Naive thymus-derived CD8-positive, alpha-beta T cell (primary cell): ENCODE measurements around the gene RFLNA. TPM values are rescaled to one million over a fixed set of nuclear protein-coding genes. Genes with fewer than 3 reads are reported as not detected.
"Not testable (repeated sequence)": the region's sequence is repeated elsewhere in the genome, so short reads cannot be mapped to it uniquely, and the experiment has no call there.

Source experiments
- ATAC-seq, 2 donors: fragments of 150-1000 bp; cut with Tn5 transposase in 1 of 2; sonication (Bioruptor Pico), chemical (Tn5 transposase) in 1 of 2; 1 replicate in 1 of 2; 2 replicates in 1 of 2; pipeline ENCODE4 v1.10.0; 2021; ENCODE audit warnings: mild to moderate bottlenecking in 2 of 2, moderate library complexity in 2 of 2
- POLR2A ChIA-PET: fragments of 350-600 bp; sonication (Branson Sonifier 250); formaldehyde crosslinking; loops from one replicate; lab custom pipeline; 2021; ENCODE audit warnings: antibody characterized with exemption; lab: Charles Lee
- DNase-seq, 10 donors: peaks; one replicate each; pipeline versions ENCODE4 v3.0.0 to v3.0.0-alpha.2; 2020 to 2022
- H3K27ac Mint-ChIP-seq, 10 donors: one replicate each; pipeline ENCODE4 v1.8.0; 2020 to 2022; ENCODE audit warnings: mild to moderate bottlenecking in 10 of 10, mixed read lengths in 10 of 10, moderate library complexity in 4 of 10, inconsistent platforms in 1 of 10
- H3K27me3 Mint-ChIP-seq, 5 donors: one replicate each; pipeline ENCODE4 v1.8.0; 2021 to 2022; ENCODE audit warnings: mixed read lengths in 5 of 5
- H3K36me3 Mint-ChIP-seq, 3 donors: one replicate each; pipeline ENCODE4 v1.8.0; 2020 to 2022; ENCODE audit warnings: mixed read lengths in 3 of 3, mild to moderate bottlenecking in 2 of 3, inconsistent platforms in 1 of 3
- H3K4me1 Mint-ChIP-seq, 4 donors: one replicate each; pipeline ENCODE4 v1.8.0; 2021 to 2022; ENCODE audit warnings: mixed read lengths in 4 of 4
- H3K4me3 Mint-ChIP-seq, 10 donors: one replicate each; pipeline ENCODE4 v1.8.0; 2020 to 2022; ENCODE audit warnings: mild to moderate bottlenecking in 10 of 10, mixed read lengths in 10 of 10, moderate library complexity in 6 of 10, inconsistent platforms in 1 of 10
- H3K9me3 Mint-ChIP-seq, 9 donors: one replicate each; pipeline ENCODE4 v1.8.0; 2020 to 2022; ENCODE audit warnings: mixed read lengths in 9 of 9, mild to moderate bottlenecking in 3 of 9, inconsistent platforms in 1 of 9, moderate library complexity in 1 of 9
- polyA plus RNA-seq, 3 donors: library from polyadenylated mRNA; unstranded; fragments of 300-500 nt; fragmentation: Illumina TruSeq; gene quantifications; one replicate each; pipeline ENCODE4 v1.2.3, GENCODE V29; 2021
- total RNA-seq, 8 experiments: library from RNA in 2 of 8; stranded (reverse) in 2 of 8; gene quantifications; one replicate each; pipeline ENCODE4 v1.2.3 and lab custom pipeline; 2021 to 2026

RFLNA gene
- total and polyA plus RNA-seq, 5 experiments from 2014 or later: not detected

DNA sequence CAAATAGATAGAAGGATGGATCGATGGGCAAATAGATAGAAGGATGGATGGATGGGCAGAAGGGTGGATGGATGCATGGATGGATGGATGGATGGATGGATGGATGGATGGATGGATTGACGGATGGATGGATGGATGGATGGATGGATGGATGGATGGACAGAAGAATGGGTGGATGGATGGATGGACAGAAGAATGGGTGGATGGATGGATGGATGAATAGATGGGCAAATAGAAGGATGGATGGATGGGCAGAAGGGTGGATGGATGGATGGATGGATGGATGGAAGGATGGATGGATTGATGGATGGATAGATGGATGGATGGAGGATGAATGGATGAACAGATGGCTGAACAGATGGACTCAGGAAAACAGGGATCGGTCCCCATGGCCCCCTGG, 5.8 kb downstream of the RFLNA start:
- H3K36me3 Mint-ChIP-seq, H3K9me3 Mint-ChIP-seq, H3K27ac Mint-ChIP-seq, ATAC-seq, POLR2A ChIA-PET, H3K4me3 Mint-ChIP-seq, DNase-seq: not testable (repeated sequence)
- Mint-ChIP-seq H3K27me3 (peaks cover 10 to 46% (median 22%) of the 10 kb centered on the region in 5 donors), H3K4me1 (peaks cover 0 to 11% (median 4%) of the 10 kb centered on the region in 4 donors)

DNA sequence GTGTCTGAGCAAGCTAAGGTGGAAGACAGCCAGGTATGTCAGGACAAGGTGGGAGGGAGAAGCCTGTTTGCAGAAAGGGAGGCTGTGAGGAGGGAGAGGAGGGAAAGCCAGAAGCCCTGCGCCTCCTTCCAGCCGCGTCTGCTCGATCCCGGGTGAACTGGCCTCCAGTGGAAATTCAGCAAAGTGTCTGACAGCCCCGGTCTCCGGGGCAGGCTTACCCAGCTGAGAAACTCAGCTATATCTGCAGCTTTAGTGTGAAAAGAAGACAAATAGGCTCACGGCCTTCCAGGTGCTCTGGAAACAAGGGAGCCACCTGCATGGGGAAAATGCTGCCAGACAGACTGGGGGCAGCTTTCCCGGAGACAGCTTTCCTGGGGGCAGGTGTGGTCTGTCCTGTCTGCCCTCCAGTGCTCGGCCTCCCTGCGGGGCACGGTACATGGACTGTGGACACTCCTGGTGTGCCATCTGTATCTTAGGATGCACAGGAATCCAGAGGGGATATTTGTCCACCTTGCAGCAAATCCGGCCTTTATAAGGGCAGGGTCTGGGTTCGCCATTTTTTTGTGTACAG, 6.3 kb downstream of the RFLNA start:
- no peaks in the 10 kb centered on the region for H3K9me3 Mint-ChIP-seq
- no peak overlapping the region for H3K27ac Mint-ChIP-seq
- H3K4me3 Mint-ChIP-seq: no peak overlapping the region
- no peaks in the 10 kb centered on the region for H3K36me3 Mint-ChIP-seq
- no peak for ATAC-seq
- DNase-seq: no peak
- POLR2A ChIA-PET: no interaction called here
- peaks cover 0 to 6% (median 3%) of the 10 kb centered on the region in 4 donors for H3K4me1 Mint-ChIP-seq
- peaks cover 10 to 41% (median 19%) of the 10 kb centered on the region in 5 donors for H3K27me3 Mint-ChIP-seq

DNA sequence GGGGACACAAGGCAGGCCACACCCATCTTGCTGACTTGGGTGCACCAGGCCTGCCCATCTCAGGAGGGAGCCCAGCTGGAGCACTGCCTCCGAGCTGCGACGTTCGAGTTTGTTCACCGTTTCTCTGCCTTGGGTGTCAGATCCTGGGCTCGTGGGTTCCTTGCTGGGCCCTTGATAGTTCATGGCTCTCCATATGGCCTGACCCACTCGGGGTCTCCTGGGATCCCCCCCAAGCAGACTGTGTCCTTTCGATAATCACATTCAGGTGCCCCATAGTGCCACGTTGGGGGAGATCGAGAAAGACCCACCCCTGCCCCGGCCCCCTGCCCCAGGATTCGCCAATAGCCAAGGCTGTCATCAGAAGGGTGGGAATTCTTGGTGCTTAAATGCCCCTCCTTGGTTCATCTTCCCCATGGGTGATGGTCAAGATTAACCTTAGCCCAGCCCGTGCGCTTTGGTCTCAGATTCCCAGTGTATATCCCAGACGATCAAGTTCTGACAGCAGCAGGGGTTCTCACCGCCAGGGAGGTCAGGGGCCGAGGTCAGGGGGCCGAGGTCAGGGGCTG, 7.4 kb downstream of the RFLNA start:
- Mint-ChIP-seq H3K9me3 (no peaks in the 10 kb centered on the region), H3K4me1 (no peaks in the 10 kb centered on the region)

DNA sequence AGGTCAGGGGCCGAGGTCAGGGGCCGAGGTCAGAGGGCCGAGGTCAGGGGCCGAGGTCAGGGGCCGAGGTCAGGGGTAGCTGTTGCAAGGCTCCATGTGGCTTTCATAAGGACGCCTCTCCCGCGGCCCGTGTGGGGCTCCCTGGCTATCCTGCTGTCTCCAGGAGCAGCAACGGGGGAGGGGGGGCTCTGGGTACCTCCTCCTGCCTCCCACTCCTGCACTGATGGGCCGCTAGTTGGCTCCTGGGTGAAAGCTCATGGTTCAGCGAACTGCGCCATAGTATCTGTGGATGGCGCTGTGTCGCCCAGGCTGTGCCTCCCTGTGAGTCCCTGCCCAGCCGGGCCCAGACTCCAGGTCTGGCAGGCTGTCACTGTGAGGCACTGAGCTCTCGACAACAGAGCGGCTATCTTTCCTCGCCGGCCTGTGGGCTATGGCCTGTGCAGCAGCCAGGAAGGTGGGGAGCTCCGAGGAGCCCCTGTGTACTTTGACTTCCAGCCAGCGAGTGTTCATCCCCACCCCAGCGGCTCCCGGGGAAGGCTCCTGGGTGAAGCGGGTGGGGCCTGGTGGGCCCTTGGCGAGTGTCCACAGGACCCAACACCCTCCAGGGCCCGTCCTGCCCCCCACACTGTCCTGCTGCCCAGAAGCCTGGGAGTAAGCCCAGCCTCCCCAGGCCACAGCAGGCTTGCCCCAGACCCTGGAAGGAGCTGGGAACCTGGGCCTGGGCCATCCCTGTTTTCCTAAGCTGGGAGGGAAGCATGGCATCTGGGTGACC, 8.1 kb downstream of the RFLNA start:
- POLR2A ChIA-PET: no interaction called here
- no peak overlapping the region for H3K27ac Mint-ChIP-seq
- DNase-seq (no peak), ATAC-seq (no peak)
- peaks cover 7 to 24% (median 14%) of the 10 kb centered on the region in 5 donors for H3K27me3 Mint-ChIP-seq
- no peak overlapping the region for H3K4me3 Mint-ChIP-seq
- H3K4me1 Mint-ChIP-seq: no peaks in the 10 kb centered on the region
- no peaks in the 10 kb centered on the region for H3K36me3 Mint-ChIP-seq
- H3K9me3 Mint-ChIP-seq: no peaks in the 10 kb centered on the region

More for the DNA sequence above, 7.4 kb downstream of the RFLNA start:
- ATAC-seq: no peak
- Mint-ChIP-seq H3K27ac (no peak overlapping the region), H3K36me3 (no peaks in the 10 kb centered on the region), H3K27me3 (peaks cover 7 to 29% (median 16%) of the 10 kb centered on the region in 5 donors), H3K4me3 (no peak overlapping the region)
- POLR2A ChIA-PET: no interaction called here
- no peak for DNase-seq

DNA sequence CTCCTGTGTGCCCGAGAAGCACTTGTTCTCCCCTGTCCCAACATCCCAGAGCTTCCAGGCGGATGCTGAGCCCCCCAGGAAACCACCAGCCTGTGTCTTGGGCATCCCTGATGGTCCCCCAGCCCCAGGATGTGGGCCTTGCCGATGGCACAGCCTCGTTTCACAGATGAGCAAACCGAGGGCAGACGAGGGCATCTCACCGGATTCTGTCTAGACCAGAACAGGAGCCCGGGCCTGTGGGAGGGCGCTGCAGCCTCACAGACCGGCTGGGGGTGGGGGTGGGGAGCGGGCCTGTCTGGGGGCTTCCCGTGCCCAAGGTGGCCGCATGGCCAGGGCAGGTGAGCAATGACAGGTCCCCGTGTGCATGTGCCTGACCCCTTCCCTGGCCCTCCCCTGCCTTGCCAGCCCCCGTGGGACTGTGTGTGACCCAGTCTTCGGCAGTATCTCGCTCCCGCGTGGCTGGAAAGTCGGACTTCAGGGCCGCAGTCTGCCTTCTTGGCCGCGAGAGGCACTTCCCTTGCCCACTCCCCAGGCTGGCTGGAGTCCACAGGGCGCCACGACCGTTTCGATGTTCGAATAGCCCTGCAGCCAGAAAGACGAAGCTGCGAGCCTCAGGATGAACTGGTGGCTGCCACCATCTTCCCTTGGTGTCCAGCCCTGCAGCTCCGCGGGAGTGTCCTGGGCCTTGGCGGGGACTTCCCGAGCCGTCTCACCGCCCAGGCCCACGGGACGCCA, 8.9 kb downstream of the RFLNA start:
- ATAC-seq (no peak), DNase-seq (no peak)
- Mint-ChIP-seq H3K27ac (no peak overlapping the region), H3K36me3 (no peaks in the 10 kb centered on the region), H3K4me3 (no peak overlapping the region), H3K9me3 (no peaks in the 10 kb centered on the region), H3K27me3 (peaks cover 5 to 17% (median 10%) of the 10 kb centered on the region in 5 donors), H3K4me1 (no peaks in the 10 kb centered on the region)
- POLR2A ChIA-PET: no interaction called here

DNA sequence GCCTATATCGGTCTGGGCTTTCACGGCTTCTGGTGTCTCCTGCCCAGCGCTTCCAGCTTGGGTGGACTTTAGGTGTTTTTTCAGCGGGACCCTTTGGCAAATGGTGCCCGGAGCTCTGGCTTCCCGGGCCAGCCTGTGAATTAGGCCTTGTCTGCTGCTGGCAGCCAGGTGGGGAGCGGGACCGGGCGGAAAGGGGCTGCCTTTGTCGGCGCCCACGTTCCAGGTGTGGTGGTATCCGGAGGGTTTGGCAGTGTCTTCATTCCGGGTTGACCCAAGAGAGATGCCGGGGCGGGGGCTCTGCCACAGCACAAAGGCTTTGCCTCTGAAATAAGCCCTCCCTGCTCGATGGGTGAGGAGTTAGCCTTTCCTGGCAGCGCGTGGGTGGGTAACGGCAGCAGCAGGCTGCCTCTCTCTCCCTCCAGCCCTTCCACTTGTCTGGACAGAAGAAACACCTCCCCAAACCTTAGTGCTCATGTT, 9.5 kb downstream of the RFLNA start:
- no peaks in the 10 kb centered on the region for H3K4me1 Mint-ChIP-seq
- H3K27me3 Mint-ChIP-seq: peaks cover 5 to 16% (median 10%) of the 10 kb centered on the region in 5 donors
- H3K27ac Mint-ChIP-seq: no peak overlapping the region
- POLR2A ChIA-PET: no interaction called here
- H3K36me3 Mint-ChIP-seq: no peaks in the 10 kb centered on the region
- H3K9me3 Mint-ChIP-seq: no peaks in the 10 kb centered on the region
- no peak overlapping the region for H3K4me3 Mint-ChIP-seq
- DNase-seq: no peak
- no peak for ATAC-seq

DNA sequence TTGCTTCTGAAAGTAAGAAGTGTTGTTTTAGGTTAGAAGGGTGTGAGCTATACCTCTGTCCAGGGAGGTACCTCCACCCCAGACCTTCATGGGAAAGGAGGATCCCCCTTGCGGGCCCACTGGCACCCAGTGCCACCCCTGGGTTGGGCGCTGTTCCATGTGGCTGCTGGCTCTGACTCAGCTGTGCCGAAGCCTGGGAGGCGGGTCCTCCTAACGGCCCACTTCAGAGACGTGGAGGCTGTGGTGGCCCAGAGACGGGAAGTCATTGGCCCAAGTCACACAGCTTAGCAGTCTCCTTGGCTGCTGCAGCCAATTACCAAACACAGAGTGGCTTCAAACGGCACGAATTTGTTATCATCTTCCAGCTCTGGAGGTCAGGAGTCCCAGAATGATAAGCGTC, 10.2 kb downstream of the RFLNA start:
- Mint-ChIP-seq H3K4me1 (no peaks in the 10 kb centered on the region), H3K27ac (no peak overlapping the region), H3K27me3 (peaks cover 4 to 13% (median 7%) of the 10 kb centered on the region in 5 donors), H3K4me3 (peak overlapping the region in 1 of 10 donors; percentile 51), H3K36me3 (no peaks in the 10 kb centered on the region), H3K9me3 (no peaks in the 10 kb centered on the region)
- DNase-seq (no peak), ATAC-seq (no peak)
- POLR2A ChIA-PET: no interaction called here

DNA sequence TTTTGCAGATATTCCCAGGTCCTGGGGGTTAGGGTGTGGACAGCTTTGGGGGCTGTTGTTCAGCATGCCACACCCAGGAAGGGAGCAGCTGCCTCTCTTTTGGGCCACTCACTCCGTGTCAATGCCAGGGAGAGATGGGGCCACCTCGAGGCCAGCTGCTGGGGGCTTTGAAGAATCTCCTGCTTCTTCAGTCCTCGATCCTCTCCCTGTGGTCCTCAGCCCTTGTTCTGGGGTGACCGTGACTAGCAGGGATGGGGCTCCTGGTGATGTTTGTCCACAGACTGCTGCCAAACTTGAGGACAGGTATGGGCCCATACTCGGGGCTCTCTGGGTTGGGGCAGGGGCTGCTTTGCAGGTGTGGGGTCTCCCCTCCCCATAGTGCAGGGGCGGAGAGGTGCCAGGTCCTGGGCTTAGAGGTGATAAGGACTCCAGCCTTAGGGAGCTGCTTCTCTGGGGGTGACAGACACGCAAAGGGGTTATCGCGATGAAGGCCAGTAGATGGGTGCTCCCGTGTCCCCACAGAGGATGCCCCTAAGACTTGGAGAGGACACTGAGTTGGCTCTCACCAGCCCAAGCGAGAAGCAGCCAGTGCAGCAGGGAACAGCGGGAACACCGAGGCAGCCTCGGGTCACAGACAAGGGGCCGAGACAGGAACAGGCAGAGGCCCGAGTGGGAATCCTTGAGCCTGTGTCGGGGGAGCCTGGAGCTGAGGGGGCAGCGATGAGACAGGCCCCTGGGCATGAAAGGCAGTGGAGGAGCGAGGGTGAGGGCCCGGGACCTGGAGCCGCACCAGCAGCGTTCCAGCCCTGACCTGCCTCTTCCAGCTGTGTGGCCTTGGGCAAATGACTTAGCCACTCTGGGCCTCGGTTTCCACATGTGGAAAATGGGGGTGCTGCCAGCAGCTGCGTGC, 11.1 kb downstream of the RFLNA start:
- no peak overlapping the region for H3K4me3 Mint-ChIP-seq
- DNase-seq (peak in 1 of 10 donors; percentile 54), ATAC-seq (no peak)
- H3K27me3 Mint-ChIP-seq: peaks cover 0 to 4% (median 0%) of the 10 kb centered on the region in 5 donors
- no peaks in the 10 kb centered on the region for H3K4me1 Mint-ChIP-seq
- no peaks in the 10 kb centered on the region for H3K36me3 Mint-ChIP-seq
- H3K27ac Mint-ChIP-seq: no peak overlapping the region
- POLR2A ChIA-PET: no interaction called here
- no peaks in the 10 kb centered on the region for H3K9me3 Mint-ChIP-seq

DNA sequence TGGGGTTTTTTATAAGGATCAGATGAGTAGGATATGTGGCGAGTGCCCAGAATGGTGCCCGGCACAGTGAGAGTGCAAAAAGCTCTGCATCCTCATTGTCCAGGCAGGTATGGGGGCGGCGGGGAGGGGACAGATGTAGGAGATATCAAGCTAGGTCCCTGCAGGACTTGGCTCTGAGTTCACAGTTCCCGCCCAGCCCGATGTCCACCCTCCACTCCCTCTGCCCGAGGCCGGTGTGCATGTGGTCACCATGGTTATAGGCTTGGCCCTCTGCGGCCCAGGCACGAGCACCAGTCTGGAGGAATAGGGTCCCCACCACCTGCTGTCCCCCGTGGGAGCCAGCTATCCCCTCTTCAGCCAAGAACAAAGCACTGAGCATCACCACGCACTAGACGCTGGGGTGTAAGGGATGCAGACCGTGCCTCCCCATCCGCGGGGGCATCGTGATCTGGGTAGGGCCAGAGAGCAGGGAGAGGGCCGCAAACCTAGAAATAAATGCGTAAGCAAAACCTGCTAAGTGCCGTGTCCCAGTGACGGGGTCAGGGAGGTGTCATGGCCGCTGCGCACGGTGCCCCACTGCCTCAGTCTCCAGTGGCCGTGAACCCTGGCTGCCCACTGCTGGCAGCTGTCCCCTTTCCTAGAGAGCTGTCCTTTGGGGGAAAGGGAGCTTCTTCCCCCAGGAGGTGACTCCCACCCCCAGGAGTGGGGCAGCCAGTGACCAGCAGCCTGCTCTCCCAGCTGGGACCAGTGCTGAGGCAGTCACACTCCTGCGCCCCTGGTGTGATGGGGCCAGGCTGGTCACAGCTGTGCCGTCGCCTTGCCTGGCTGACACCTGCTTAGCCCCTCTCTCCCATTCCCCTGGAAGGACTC, 12.0 kb downstream of the RFLNA start:
- Mint-ChIP-seq H3K27me3 (no peaks in the 10 kb centered on the region), H3K27ac (no peak overlapping the region), H3K4me1 (no peaks in the 10 kb centered on the region), H3K36me3 (no peaks in the 10 kb centered on the region), H3K4me3 (no peak overlapping the region), H3K9me3 (no peaks in the 10 kb centered on the region)
- DNase-seq: peak in 1 of 10 donors; percentile 41
- POLR2A ChIA-PET: no interaction called here
- no peak for ATAC-seq

DNA sequence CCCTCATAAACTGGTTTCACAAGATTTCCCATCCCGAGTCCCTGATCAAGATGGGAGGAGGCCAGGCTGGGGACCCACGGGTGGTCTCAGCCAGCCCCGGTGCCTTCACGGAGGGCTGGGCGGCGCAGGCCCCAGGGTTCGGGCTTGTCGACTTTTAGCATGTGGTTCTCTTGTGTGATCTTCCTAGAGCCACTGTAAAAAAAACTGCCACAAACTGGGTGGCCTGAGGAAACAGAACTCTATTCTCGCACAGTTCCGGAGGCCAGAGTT, 12.6 kb downstream of the RFLNA start:
- no peaks in the 10 kb centered on the region for H3K9me3 Mint-ChIP-seq
- no peaks in the 10 kb centered on the region for H3K36me3 Mint-ChIP-seq
- no peak for DNase-seq
- no peak for ATAC-seq
- H3K4me3 Mint-ChIP-seq: no peak overlapping the region
- no peaks in the 10 kb centered on the region for H3K4me1 Mint-ChIP-seq
- no peaks in the 10 kb centered on the region for H3K27me3 Mint-ChIP-seq
- POLR2A ChIA-PET: no interaction called here
- H3K27ac Mint-ChIP-seq: no peak overlapping the region

DNA sequence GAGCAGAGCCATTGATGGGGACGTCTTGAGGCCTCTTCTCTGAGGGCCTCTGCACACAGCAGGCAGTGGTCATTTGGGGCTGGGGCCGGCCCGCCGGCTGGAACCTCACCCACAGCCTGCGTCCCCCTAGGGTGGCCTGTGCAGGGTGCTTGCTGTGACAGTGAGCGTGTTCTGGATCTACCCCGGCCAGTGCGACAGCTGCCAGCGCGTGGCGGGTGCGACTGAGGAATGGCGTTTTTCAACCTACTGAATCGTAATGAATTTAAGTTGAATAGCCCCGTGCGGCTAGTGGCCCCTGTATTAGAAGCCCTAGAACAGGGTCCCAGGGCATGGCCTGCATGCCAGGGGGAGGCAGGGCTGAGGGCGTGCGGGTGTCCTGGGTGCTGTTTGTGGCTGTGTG, 13.8 kb downstream of the RFLNA start:
- POLR2A ChIA-PET: no interaction called here
- no peak overlapping the region for H3K27ac Mint-ChIP-seq
- no peak for ATAC-seq

More for the DNA sequence above, 13.8 kb downstream of the RFLNA start:
- Mint-ChIP-seq H3K9me3 (no peaks in the 10 kb centered on the region), H3K27me3 (no peaks in the 10 kb centered on the region), H3K36me3 (no peaks in the 10 kb centered on the region), H3K4me1 (no peaks in the 10 kb centered on the region), H3K4me3 (no peak overlapping the region)
- DNase-seq: no peak
